Measurements from ENCODE around the gene ATXN3L. TPM values are rescaled to one million over a fixed set of nuclear protein-coding genes. Genes with fewer than 3 reads are reported as not detected.

The ATXN3L gene
- total and polyA plus RNA-seq, 2 of the 8 experiments (the other 6 are each of a cell fraction or from before 2014, with no cell fraction given) = not detected

DNA sequence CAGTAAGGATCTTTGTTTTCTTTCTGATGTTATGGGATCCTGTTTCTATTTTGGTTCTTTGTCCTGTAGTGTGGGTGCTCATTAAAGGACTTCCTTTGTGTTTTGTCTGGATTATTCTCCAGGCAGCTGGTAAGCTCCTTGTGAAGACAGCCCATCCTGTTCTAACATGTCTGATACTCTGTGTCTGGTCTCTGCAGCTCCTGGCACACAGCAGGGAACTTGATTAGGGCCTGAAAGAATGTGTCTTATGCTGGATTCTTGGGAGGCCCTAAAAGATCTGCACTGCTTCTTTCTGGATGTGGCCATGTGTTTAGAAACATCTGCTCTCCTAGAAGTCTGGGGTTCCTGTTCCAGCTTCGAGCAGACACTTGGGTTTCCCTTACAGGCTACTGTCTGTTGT, 38.1 kb upstream of the ATXN3L start (continued):
- TF ChIP-seq, protein P1, sequence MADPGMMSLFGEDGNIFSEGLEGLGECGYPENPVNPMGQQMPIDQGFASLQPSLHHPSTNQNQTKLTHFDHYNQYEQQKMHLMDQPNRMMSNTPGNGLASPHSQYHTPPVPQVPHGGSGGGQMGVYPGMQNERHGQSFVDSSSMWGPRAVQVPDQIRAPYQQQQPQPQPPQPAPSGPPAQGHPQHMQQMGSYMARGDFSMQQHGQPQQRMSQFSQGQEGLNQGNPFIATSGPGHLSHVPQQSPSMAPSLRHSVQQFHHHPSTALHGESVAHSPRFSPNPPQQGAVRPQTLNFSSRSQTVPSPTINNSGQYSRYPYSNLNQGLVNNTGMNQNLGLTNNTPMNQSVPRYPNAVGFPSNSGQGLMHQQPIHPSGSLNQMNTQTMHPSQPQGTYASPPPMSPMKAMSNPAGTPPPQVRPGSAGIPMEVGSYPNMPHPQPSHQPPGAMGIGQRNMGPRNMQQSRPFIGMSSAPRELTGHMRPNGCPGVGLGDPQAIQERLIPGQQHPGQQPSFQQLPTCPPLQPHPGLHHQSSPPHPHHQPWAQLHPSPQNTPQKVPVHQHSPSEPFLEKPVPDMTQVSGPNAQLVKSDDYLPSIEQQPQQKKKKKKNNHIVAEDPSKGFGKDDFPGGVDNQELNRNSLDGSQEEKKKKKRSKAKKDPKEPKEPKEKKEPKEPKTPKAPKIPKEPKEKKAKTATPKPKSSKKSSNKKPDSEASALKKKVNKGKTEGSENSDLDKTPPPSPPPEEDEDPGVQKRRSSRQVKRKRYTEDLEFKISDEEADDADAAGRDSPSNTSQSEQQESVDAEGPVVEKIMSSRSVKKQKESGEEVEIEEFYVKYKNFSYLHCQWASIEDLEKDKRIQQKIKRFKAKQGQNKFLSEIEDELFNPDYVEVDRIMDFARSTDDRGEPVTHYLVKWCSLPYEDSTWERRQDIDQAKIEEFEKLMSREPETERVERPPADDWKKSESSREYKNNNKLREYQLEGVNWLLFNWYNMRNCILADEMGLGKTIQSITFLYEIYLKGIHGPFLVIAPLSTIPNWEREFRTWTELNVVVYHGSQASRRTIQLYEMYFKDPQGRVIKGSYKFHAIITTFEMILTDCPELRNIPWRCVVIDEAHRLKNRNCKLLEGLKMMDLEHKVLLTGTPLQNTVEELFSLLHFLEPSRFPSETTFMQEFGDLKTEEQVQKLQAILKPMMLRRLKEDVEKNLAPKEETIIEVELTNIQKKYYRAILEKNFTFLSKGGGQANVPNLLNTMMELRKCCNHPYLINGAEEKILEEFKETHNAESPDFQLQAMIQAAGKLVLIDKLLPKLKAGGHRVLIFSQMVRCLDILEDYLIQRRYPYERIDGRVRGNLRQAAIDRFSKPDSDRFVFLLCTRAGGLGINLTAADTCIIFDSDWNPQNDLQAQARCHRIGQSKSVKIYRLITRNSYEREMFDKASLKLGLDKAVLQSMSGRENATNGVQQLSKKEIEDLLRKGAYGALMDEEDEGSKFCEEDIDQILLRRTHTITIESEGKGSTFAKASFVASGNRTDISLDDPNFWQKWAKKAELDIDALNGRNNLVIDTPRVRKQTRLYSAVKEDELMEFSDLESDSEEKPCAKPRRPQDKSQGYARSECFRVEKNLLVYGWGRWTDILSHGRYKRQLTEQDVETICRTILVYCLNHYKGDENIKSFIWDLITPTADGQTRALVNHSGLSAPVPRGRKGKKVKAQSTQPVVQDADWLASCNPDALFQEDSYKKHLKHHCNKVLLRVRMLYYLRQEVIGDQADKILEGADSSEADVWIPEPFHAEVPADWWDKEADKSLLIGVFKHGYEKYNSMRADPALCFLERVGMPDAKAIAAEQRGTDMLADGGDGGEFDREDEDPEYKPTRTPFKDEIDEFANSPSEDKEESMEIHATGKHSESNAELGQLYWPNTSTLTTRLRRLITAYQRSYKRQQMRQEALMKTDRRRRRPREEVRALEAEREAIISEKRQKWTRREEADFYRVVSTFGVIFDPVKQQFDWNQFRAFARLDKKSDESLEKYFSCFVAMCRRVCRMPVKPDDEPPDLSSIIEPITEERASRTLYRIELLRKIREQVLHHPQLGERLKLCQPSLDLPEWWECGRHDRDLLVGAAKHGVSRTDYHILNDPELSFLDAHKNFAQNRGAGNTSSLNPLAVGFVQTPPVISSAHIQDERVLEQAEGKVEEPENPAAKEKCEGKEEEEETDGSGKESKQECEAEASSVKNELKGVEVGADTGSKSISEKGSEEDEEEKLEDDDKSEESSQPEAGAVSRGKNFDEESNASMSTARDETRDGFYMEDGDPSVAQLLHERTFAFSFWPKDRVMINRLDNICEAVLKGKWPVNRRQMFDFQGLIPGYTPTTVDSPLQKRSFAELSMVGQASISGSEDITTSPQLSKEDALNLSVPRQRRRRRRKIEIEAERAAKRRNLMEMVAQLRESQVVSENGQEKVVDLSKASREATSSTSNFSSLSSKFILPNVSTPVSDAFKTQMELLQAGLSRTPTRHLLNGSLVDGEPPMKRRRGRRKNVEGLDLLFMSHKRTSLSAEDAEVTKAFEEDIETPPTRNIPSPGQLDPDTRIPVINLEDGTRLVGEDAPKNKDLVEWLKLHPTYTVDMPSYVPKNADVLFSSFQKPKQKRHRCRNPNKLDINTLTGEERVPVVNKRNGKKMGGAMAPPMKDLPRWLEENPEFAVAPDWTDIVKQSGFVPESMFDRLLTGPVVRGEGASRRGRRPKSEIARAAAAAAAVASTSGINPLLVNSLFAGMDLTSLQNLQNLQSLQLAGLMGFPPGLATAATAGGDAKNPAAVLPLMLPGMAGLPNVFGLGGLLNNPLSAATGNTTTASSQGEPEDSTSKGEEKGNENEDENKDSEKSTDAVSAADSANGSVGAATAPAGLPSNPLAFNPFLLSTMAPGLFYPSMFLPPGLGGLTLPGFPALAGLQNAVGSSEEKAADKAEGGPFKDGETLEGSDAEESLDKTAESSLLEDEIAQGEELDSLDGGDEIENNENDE (IDR thresholded peaks at IDR 0.05; ENCODE audit: insufficient replicate concordance, low read length) = no peak
- TF ChIP-seq, protein P2, sequence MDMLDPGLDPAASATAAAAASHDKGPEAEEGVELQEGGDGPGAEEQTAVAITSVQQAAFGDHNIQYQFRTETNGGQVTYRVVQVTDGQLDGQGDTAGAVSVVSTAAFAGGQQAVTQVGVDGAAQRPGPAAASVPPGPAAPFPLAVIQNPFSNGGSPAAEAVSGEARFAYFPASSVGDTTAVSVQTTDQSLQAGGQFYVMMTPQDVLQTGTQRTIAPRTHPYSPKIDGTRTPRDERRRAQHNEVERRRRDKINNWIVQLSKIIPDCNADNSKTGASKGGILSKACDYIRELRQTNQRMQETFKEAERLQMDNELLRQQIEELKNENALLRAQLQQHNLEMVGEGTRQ (IDR thresholded peaks at IDR 0.05; ENCODE audit: low read length) = no peak
- TF ChIP-seq SP4 (IDR thresholded peaks at IDR 0.05; ENCODE audit: low read length) (no peak), JUND (IDR thresholded peaks at IDR 0.05; ENCODE audit: low read length) (no peak), MAFK (IDR thresholded peaks at IDR 0.05; ENCODE audit: low read depth, low read length) (no peak), SP1 (IDR thresholded peaks at IDR 0.05; ENCODE audit: low read depth, low read length) (no peak), POLR2AphosphoS5 (IDR thresholded peaks at IDR 0.05; ENCODE audit: low read depth, low read length) (no peak), GTF2F1 (IDR thresholded peaks at IDR 0.05; ENCODE audit: borderline replicate concordance, low read depth, low read length) (no peak), TAF7 (optimal IDR thresholded peaks at IDR 0.05; ENCODE audit: borderline replicate concordance, low read depth, low read length) (no peak), NANOG (IDR thresholded peaks at IDR 0.05; ENCODE audit: insufficient read depth, low read depth, low read length, poor library complexity, severe bottlenecking) (no peak), KDM4A (IDR thresholded peaks at IDR 0.05; ENCODE audit: low read depth, low read length, severe bottlenecking) (no peak)
